HS-5 (cell line): ENCODE results near the gene GRIN3B.
"Not testable (repeated sequence)": the region's sequence is repeated elsewhere in the genome, so short reads cannot be mapped to it uniquely, and the experiment has no call there.

Source experiments
- DNase-seq: peaks from one replicate; pipeline ENCODE4 v3.0.0-alpha.2; 2012; ENCODE audit warnings: low read depth

Gene GRIN3B

DNA sequence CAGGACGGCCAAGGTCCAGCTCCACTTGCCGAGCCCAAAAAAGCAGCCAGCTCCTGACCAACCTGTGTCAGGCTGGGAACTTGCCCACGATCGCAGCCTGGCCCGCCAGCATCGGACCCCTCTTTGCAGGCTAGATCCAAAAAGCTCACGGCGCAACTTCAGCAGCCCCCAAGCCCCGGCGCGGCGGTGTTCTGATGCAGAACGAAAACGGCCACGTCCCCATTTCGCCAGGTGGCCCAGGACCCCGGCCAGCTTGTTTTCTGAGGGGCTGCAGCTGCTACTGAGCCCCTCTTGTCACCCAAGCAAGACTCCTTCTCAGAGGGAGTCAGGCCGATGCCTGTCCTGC lies 19.4 kb downstream of the GRIN3B start:
- DNase-seq: no peak

DNA sequence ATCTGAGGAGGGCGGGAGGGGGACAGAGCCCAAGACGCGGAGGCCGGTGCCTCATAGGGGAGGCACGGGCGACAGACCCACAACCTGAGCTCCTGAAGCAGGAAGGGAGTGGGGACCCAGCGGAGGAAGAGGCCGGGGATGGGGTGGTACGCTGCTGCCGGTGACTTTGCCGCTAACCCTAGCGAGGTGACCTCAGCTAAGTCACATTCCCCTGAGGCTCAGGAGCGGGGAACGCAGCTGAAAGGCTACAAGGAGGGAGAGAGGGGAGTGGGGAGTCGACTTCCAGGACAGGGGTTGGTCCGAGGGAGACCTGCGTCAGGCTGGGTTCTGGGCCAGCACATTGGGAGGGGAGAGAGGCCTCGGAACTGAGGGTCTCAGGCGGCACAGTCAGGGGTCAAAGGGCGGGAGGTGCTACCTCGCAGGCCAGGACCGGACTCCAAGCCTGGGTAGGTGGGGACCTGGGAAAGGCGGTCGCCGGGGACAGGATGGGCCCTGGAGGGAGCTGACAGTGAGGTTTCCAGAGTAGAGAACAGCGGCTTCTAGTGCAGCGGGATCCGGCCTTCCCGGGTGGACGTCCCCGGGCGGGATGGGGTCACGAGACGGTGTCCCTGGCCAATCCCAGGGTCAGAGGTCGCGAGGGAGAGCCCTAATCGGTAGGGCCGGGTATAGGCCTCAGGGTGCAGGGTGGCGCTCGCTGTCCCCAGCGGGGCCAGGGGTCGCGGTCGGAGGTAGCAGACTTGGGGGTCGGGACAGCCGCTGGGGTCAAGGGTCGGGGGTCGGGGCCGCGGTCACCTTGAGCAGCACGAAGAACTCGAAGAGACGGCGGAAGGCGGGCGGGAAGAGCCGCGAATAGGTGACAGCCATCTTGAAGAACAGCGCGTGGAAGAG lies 20.0 kb downstream of the GRIN3B start:
- no peak for DNase-seq

GRCh38 chr19:1020868-1021425 lies 20.7 kb downstream of the GRIN3B start, which contains the start of gene TMEM259:
Gene TMEM259, minus strand, starts transcription at chr19:1021123. Its CDS starts 127 bp downstream, at chr19:1020996.
- DNase-seq: peak; percentile 92

GRCh38 chr19:1023883-1024188 lies 23.6 kb downstream of the GRIN3B start:
- DNase-seq: not testable (repeated sequence)

DNA sequence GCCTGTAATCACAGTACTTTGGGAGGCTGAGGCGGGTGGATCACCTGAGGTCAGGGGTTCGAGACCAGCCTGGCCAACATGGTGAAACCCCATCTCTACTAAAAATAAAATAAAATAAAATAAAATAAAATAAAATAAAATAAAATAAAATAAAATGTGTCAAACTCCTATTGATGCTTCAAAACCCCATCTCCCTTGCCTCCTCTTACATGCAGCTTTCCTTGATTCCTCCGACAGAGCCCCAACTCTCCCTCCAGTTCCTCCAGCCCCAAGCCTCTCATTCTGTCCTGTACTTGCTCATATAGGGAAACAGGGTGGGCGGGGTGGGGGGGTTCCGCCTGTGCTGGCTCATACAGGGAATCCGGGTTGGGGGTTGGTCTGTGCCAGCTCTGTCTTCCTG lies 24.9 kb downstream of the GRIN3B start:
- not testable (repeated sequence) for DNase-seq

DNA sequence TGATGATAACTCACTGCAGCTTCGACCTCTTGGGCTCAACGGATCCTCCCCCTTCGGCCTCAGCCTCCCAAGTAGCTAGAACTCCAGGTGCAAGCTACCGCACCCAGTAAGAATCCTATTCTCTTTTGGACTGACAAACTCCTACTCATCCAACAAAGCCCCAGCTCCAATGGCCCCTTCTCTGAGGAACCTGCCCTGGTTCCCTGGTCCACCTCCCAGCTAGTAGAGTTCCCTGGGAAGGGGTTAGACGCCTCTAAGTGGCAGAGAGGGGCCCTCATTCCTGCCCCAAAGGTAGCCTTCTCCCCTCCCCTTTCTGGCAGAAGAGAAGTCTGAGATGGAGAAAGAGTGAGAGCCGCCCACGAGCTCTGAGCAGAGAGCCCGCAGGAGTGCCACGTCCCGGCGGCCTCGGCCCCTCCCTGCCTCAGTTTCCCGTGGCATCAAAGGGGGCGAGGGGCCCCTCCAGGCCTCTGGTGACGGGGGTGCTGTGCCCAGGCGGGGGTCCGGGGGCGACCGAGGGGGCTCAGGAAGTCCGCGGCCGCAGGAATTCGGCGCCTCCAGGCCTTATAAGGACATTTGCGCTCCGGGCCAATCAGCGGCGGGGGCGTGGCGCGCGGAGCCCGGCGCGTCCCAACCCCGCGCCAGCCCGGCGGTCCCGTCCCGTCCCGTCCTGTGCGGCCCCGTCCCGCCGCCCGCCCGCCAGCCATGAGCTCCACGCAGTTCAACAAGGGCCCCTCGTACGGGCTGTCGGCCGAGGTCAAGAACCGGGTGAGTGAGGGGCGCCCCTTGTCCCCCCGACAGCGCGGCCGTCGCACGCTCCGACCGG lies 26.0 kb downstream of the GRIN3B start, which contains the start of gene CNN2:
TSS of gene CNN2 (plus strand) at position 649 of the 823 bp plus-strand sequence. CDS start at position 703, 54 bp downstream.
- DNase-seq: no peak

DNA sequence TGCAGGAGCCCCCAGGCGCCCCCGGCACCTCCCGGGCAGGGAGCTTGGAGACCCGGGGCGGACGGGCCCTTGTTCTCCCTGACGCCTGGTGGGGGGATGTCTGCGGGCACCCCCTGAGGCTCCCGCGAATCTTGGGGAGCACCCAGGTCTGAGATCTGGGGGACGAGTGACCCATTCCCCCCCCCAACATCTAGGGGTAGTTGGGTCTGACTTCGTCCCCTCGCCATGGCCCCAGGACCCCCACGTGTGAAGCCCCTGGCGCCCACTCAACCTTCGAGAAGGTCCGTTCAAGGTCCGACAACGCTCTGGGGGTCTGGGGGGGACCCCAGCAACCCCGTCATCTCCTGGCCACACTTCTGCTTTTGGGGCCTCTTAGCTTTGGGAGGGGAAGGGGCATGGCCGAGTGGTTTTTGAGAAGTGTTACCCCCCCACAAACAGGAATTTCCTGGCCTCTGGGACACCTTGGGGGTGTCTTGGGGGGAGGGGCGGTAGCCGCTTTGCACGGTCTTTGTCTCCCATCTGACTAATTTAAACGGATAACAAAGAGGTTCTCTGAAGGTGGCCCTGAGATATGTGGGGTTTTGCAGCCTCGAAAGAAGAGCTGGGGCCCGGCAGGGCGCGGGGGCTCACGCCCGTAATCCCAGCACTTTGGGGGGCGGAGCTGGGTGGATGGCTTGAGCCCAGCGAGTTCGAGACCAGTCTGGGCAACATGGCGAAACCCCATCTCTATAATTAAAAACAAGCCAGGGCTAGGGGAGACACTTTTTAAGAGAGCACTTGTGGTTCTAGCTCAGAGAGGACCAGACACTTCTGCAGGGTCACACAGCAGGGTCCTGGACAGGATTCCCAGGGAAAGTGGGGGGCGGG lies 26.8 kb downstream of the GRIN3B start:
- DNase-seq: no peak

- no peak for DNase-seq
Measured at GRCh38 chr19:1027650-1028061, 27.4 kb downstream of the GRIN3B start.

GRCh38 chr19:1028062-1028926 lies 28.1 kb downstream of the GRIN3B start:
- DNase-seq: peak; percentile 63

DNA sequence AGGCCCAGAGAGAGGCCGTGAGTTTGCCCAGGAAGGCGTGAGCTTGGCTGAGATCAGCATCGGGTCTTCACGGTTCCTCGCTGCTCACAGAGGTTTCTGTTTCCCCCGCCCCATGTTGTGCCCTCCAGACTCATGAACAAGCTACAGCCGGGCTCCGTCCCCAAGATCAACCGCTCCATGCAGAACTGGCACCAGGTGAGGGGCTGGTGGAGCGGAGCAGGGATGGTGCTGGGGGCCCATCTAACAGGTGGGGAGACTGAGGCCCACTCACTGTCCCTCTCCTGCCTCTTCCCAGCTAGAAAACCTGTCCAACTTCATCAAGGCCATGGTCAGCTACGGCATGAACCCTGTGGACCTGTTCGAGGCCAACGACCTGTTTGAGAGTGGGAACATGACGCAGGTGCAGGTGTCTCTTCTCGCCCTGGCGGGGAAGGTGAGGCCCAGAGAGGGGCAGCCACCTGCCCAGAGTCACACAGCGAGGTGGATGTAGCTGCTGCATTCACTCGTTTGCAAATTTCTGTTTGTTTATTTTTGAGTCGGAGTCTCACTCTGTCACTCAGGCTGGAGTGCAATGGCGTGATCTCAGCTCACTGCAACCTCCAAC lies 32.1 kb downstream of the GRIN3B start:
- DNase-seq: no peak

DNA sequence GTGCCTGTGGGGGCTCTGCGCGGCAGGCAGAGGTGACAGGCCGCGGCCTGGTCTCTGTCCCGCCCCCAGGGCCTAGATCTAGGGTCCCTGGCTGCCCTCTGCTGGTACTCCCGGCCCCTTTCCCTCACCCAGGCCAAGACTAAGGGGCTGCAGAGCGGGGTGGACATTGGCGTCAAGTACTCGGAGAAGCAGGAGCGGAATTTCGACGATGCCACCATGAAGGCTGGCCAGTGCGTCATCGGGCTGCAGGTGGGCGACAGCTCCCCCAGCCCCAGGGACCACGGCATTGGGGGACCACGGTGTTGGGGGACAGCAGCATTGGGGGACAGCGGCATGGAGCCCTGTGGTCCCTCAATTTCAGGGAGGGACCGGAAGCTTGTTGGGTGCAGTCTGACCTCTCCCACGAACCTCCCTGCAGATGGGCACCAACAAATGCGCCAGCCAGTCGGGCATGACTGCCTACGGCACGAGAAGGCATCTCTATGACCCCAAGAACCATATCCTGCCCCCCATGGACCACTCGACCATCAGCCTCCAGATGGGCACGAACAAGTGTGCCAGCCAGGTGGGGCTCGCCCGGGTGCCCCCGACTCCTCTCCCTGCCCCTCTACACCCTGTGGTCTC lies 35.9 kb downstream of the GRIN3B start:
- no peak for DNase-seq

GRCh38 chr19:1037621-1038064 lies 37.4 kb downstream of the GRIN3B start:
- no peak for DNase-seq

DNA sequence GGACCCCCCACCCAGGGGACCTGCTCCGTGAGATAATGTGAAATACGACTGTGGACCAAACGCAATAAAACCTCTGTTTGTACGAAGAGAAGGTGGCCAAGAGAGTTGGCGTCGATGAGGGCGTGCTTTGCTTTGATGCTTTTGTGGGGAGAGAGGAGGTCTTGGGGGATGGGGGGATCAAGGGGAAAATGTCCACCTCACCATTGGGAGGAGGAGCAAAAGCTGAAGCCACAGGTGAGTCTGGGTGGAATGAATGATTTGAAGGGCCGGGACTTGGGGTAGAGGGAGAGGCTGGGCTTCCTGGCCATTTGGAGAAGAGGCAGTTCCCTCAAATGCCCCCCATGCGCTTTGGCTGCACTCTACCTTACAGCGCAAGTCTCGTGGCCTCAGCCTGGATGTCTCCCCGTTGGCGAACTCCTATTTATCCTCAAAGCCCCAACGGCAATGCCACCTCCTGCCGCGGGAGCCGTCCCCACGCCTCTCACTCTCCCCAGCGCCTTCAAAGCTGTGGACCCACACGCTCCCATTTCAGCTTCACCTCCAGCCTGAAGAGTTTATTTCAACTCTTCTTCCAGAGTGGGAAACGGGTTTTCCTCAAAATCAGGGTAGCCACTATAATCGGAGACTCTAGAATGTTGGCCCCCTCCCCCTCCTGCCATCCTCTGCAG lies 38.9 kb downstream of the GRIN3B start:
- DNase-seq: no peak

GRCh38 chr19:1039646-1040475 lies 39.6 kb downstream of the GRIN3B start, which contains the start of gene ABCA7:
Gene ABCA7, plus strand, starts transcription at chr19:1040107. Its CDS starts 1,255 bp downstream, at chr19:1041362.
- peak; percentile 82 for DNase-seq

DNA sequence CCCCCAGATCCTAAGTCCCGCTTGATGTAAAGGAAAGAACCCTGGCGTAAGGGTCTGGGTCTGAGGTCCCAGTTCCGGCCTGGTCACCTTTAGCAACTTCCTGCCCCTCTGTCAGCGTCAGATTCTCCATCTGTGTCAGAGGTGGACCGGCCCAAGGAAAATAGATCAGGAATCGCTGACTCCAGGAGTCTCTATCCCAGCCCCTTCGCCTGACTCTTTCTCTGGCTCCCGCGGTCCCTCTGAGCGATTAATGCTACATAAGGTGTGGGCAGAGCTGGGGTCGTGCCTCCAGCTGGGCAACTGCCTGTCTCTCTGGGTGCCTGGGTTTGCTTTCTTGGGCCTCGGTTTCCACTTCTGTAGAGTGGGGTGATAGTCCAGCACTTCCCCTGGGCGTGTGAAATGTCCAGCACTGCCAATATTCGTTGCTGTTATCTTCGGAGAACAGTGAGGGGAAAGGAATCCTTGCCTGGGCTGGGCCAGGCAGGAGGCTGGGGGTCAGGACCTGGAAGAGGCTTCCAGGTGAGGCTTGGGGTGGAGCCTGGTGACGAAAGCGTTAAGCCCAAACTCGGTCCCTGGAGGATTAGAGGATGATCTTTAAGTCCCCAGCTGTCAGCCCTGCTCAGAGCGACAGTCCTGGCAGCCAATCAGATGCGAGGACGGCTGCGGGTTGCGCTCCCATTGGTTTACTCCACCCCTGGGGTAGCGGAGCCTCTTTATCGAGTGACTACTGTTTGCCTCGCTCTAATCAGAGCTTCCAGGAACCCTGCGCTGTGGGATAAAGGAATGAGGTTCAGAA lies 40.5 kb downstream of the GRIN3B start:
- DNase-seq: peak; percentile 82

DNA sequence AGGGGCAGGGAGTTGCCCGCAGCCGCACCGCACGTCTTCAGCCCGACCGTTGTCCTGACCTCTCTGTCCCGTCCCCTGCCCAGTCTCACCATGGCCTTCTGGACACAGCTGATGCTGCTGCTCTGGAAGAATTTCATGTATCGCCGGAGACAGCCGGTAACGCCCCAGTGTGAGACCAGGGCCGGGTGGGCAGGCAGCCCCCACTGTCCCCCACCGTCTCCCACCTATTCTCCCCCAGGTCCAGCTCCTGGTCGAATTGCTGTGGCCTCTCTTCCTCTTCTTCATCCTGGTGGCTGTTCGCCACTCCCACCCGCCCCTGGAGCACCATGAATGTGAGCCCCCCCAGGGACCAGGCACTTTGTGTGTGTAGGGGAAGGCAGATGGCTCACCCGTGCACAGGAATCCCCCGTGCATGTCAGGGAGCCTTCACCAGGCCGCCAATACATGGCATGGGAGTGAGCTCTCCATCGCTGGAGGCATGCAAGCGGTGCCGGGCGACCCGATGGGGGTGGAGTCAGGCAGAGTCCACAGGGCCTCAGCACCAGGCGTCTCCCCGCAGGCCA lies 41.1 kb downstream of the GRIN3B start:
- no peak for DNase-seq
